Breast epithelium (tissue), 3 donors: Measurements from ENCODE around the gene UBE2J1.

Source experiments
- POLR2A ChIP-seq: fragments of 450-650 bp; IDR thresholded peaks from one replicate; pipeline ENCODE4 v1.6.1; 2016; ENCODE audit warnings: antibody characterized with exemption, mild to moderate bottlenecking, moderate library complexity
- POLR2AphosphoS5 ChIP-seq, 3 donors: sonication (generic); formaldehyde crosslinking; IDR thresholded peaks; one replicate each; pipeline ENCODE4 v1.6.1; 2017; ENCODE audit warnings: antibody characterized with exemption in 3 of 3
- TF ChIP-seq, protein P1 (sequence below), 3 donors: fragments of 450-650 bp; IDR thresholded peaks; one replicate each; pipeline ENCODE4 v1.5.1; 2016 to 2017; ENCODE audit warnings: antibody characterized with exemption in 3 of 3, mild to moderate bottlenecking in 3 of 3, moderate library complexity in 3 of 3

DNA sequence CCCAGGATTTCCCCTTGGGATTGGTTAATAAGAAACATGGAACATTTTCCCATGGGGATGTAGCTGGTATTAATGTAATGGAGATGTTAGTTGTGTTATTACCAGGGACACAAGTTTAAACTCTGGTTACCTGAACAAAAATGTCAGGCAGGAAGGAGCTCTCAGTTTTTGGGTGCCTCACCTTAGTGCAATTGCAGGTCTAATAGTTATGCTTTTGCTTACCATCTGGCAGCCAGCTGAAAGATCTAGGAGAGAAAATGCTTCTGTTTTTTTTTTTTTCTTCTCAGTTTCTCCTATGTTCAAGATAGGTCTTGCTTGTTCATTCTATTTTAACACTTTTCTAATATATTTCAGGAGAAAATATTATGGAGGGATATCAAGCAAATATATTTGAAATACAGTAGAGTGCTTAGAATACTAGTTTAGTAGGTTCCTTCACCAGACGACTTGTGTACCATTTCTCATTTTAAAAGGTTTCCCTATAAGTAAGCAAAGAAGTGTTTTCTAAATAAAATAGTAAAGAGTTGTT is 4.2 kb upstream of the UBE2J1 start:
- TF ChIP-seq, protein P1, sequence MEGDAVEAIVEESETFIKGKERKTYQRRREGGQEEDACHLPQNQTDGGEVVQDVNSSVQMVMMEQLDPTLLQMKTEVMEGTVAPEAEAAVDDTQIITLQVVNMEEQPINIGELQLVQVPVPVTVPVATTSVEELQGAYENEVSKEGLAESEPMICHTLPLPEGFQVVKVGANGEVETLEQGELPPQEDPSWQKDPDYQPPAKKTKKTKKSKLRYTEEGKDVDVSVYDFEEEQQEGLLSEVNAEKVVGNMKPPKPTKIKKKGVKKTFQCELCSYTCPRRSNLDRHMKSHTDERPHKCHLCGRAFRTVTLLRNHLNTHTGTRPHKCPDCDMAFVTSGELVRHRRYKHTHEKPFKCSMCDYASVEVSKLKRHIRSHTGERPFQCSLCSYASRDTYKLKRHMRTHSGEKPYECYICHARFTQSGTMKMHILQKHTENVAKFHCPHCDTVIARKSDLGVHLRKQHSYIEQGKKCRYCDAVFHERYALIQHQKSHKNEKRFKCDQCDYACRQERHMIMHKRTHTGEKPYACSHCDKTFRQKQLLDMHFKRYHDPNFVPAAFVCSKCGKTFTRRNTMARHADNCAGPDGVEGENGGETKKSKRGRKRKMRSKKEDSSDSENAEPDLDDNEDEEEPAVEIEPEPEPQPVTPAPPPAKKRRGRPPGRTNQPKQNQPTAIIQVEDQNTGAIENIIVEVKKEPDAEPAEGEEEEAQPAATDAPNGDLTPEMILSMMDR (IDR thresholded peaks at IDR 0.05): no peak
- TF ChIP-seq POLR2A (no peak), POLR2AphosphoS5 (IDR thresholded peaks at IDR 0.05) (no peak)
